C4-2B (cell line): Measurements from ENCODE around the gene PNPLA2.

Experiments
- H3K27ac ChIP-seq: fragments of 450-650 bp; 2 replicates; pipeline ENCODE4 v1.5.1; 2017
- CTCF ChIP-seq: fragments of 450-650 bp; conservative IDR thresholded peaks from 2 replicates; pipeline ENCODE4 v1.5.1; 2017; ENCODE audit warnings: mild to moderate bottlenecking
- ZFX ChIP-seq: fragments of 450-650 bp; IDR thresholded peaks from 2 replicates; pipeline ENCODE4 v1.6.1; 2017

PNPLA2 gene

GRCh38 chr11:788009-788640 is 30.6 kb upstream of the PNPLA2 start:
- no peak for TF ChIP-seq CTCF
- TF ChIP-seq ZFX: no peak
- no peak overlapping the region for H3K27ac ChIP-seq

- no peak overlapping the region for H3K27ac ChIP-seq
- TF ChIP-seq ZFX: no peak
Measured at GRCh38 chr11:788953-789940, 29.5 kb upstream of the PNPLA2 start.

GRCh38 chr11:789943-790342 is 28.8 kb upstream of the PNPLA2 start, which contains the start of gene CEND1:
Gene CEND1, minus strand, starts transcription at chr11:790090. Its CDS starts 1,514 bp downstream, at chr11:788576.
- no peak within 1 kb of the TSS for H3K27ac ChIP-seq
- TF ChIP-seq ZFX: no peak
- TF ChIP-seq CTCF: no peak

GRCh38 chr11:790721-791564 is 27.8 kb upstream of the PNPLA2 start:
- TF ChIP-seq ZFX (no peak), CTCF (no peak)
- H3K27ac ChIP-seq: no peak overlapping the region

GRCh38 chr11:791658-792534 is 26.8 kb upstream of the PNPLA2 start:
- H3K27ac ChIP-seq: no peak overlapping the region
- TF ChIP-seq CTCF: no peak
- TF ChIP-seq ZFX: no peak

GRCh38 chr11:792535-792821 is 26.2 kb upstream of the PNPLA2 start:
- TF ChIP-seq ZFX: no peak
- TF ChIP-seq CTCF: no peak
- H3K27ac ChIP-seq: no peak overlapping the region

GRCh38 chr11:792873-793272 is 25.8 kb upstream of the PNPLA2 start:
- TF ChIP-seq CTCF (no peak), ZFX (no peak)
- H3K27ac ChIP-seq: no peak overlapping the region
